Measurements from ENCODE around the gene CRTAP. TPM values are rescaled to one million over a fixed set of nuclear protein-coding genes. Genes with fewer than 3 reads are reported as not detected.
"Not testable (repeated sequence)": the region's sequence is repeated elsewhere in the genome, so short reads cannot be mapped to it uniquely, and the experiment has no call there.

Gene CRTAP
- total RNA-seq, 2 donors from 2014 or later, result 14.9 to 19.5 TPM

GRCh38 chr3:33137691-33138090 lies 23.9 kb downstream of the CRTAP start:
- DNase-seq (ENCODE audit: low spot score) (no peak), ATAC-seq (no peak)
- Mint-ChIP-seq H3K27me3 (no peaks in the 10 kb centered on the region), H3K36me3 (peaks cover 8% of the 10 kb centered on the region), H3K4me1 (ENCODE audit: low read depth in 2 of 2) (peaks cover 0 to 8% of the 10 kb centered on the region in 2 donors), H3K9me3 (no peaks in the 10 kb centered on the region), H3K4me3 (no peak overlapping the region), H3K27ac (peak overlapping the region in 1 of 2 donors; percentile 56)

- DNase-seq (ENCODE audit: low spot score); ATAC-seq; H3K4me3 Mint-ChIP-seq; H3K9me3 Mint-ChIP-seq; H3K27ac Mint-ChIP-seq; H3K27me3 Mint-ChIP-seq: not testable (repeated sequence)
- peaks cover 0 to 11% of the 10 kb centered on the region in 2 donors for H3K4me1 Mint-ChIP-seq (ENCODE audit: low read depth in 2 of 2)
- peaks cover 10% of the 10 kb centered on the region for H3K36me3 Mint-ChIP-seq
These were observed 25.3 kb downstream of the CRTAP start for GRCh38 chr3:33139006-33139623.

GRCh38 chr3:33139996-33140395 lies 26.2 kb downstream of the CRTAP start:
- no peak overlapping the region for H3K27ac Mint-ChIP-seq
- DNase-seq (ENCODE audit: low spot score) (no peak), ATAC-seq (no peak)
- no peaks in the 10 kb centered on the region for H3K9me3 Mint-ChIP-seq
- H3K27me3 Mint-ChIP-seq, result no peaks in the 10 kb centered on the region
- H3K4me3 Mint-ChIP-seq, result no peak overlapping the region
- H3K4me1 Mint-ChIP-seq (ENCODE audit: low read depth in 2 of 2), result peaks cover 0 to 11% of the 10 kb centered on the region in 2 donors
- peaks cover 10% of the 10 kb centered on the region for H3K36me3 Mint-ChIP-seq

- Mint-ChIP-seq H3K27ac (no peak overlapping the region), H3K27me3 (no peaks in the 10 kb centered on the region)
These were observed 27.2 kb downstream of the CRTAP start for GRCh38 chr3:33141006-33141405.

GRCh38 chr3:33144433-33144832 lies 30.6 kb downstream of the CRTAP start:
- H3K27ac Mint-ChIP-seq, result no peak overlapping the region
- no peak for DNase-seq (ENCODE audit: low spot score)
- H3K9me3 Mint-ChIP-seq, result no peaks in the 10 kb centered on the region
- H3K4me3 Mint-ChIP-seq, result no peak overlapping the region
- no peak for ATAC-seq
- H3K4me1 Mint-ChIP-seq (ENCODE audit: low read depth in 2 of 2), result peaks cover 0 to 7% of the 10 kb centered on the region in 2 donors
- H3K36me3 Mint-ChIP-seq, result peaks cover 6% of the 10 kb centered on the region
- H3K27me3 Mint-ChIP-seq, result no peaks in the 10 kb centered on the region

More at GRCh38 chr3:33141006-33141405, 27.2 kb downstream of the CRTAP start:
- no peaks in the 10 kb centered on the region for H3K9me3 Mint-ChIP-seq
- no peak overlapping the region for H3K4me3 Mint-ChIP-seq
- peaks cover 0 to 11% of the 10 kb centered on the region in 2 donors for H3K4me1 Mint-ChIP-seq (ENCODE audit: low read depth in 2 of 2)
- peaks cover 8% of the 10 kb centered on the region for H3K36me3 Mint-ChIP-seq
- no peak for ATAC-seq
- no peak for DNase-seq (ENCODE audit: low spot score)

GRCh38 chr3:33145221-33145900 lies 31.5 kb downstream of the CRTAP start:
- H3K36me3 Mint-ChIP-seq, result peaks cover 6% of the 10 kb centered on the region
- no peaks in the 10 kb centered on the region for H3K27me3 Mint-ChIP-seq
- H3K9me3 Mint-ChIP-seq, result no peaks in the 10 kb centered on the region
- DNase-seq (ENCODE audit: low spot score) (no peak), ATAC-seq (no peak)
- no peak overlapping the region for H3K27ac Mint-ChIP-seq
- peaks cover 0 to 7% of the 10 kb centered on the region in 2 donors for H3K4me1 Mint-ChIP-seq (ENCODE audit: low read depth in 2 of 2)
- H3K4me3 Mint-ChIP-seq, result no peak overlapping the region

GRCh38 chr3:33145901-33146580 lies 32.2 kb downstream of the CRTAP start:
- Mint-ChIP-seq H3K4me1 (ENCODE audit: low read depth in 2 of 2) (peaks cover 0 to 7% of the 10 kb centered on the region in 2 donors), H3K9me3 (no peaks in the 10 kb centered on the region), H3K27me3 (no peaks in the 10 kb centered on the region), H3K36me3 (peaks cover 6% of the 10 kb centered on the region), H3K27ac (no peak overlapping the region), H3K4me3 (no peak overlapping the region)
- ATAC-seq (no peak), DNase-seq (ENCODE audit: low spot score) (no peak)

- H3K9me3 Mint-ChIP-seq, result no peaks in the 10 kb centered on the region
- ATAC-seq, result no peak
- H3K27me3 Mint-ChIP-seq, result no peaks in the 10 kb centered on the region
- H3K27ac Mint-ChIP-seq, result no peak overlapping the region
- H3K36me3 Mint-ChIP-seq, result peaks cover 6% of the 10 kb centered on the region
- DNase-seq (ENCODE audit: low spot score), result no peak
- no peak overlapping the region for H3K4me3 Mint-ChIP-seq
- peaks cover 0 to 7% of the 10 kb centered on the region in 2 donors for H3K4me1 Mint-ChIP-seq (ENCODE audit: low read depth in 2 of 2)
These were observed 33.1 kb downstream of the CRTAP start for GRCh38 chr3:33146791-33147445.

GRCh38 chr3:33149342-33149741 lies 35.5 kb downstream of the CRTAP start:
- H3K9me3 Mint-ChIP-seq, result no peaks in the 10 kb centered on the region
- no peaks in the 10 kb centered on the region for H3K36me3 Mint-ChIP-seq
- H3K27me3 Mint-ChIP-seq, result peaks cover 5 to 7% of the 10 kb centered on the region in 2 donors
- ATAC-seq (no peak), DNase-seq (ENCODE audit: low spot score) (no peak)
- H3K4me1 Mint-ChIP-seq (ENCODE audit: low read depth in 2 of 2), result no peaks in the 10 kb centered on the region
- H3K4me3 Mint-ChIP-seq, result no peak overlapping the region
- H3K27ac Mint-ChIP-seq, result no peak overlapping the region

- Mint-ChIP-seq H3K4me1 (ENCODE audit: low read depth in 2 of 2) (no peaks in the 10 kb centered on the region), H3K27me3 (peaks cover 5 to 7% of the 10 kb centered on the region in 2 donors), H3K9me3 (no peaks in the 10 kb centered on the region), H3K27ac (no peak overlapping the region), H3K36me3 (no peaks in the 10 kb centered on the region), H3K4me3 (no peak overlapping the region)
- DNase-seq (ENCODE audit: low spot score), result no peak
- no peak for ATAC-seq
These were observed 38.8 kb downstream of the CRTAP start for GRCh38 chr3:33152363-33153360.

- DNase-seq (ENCODE audit: low spot score) (no peak), ATAC-seq (no peak)
- Mint-ChIP-seq H3K9me3 (no peaks in the 10 kb centered on the region), H3K27me3 (peaks cover 8 to 13% of the 10 kb centered on the region in 2 donors), H3K36me3 (no peaks in the 10 kb centered on the region), H3K27ac (no peak overlapping the region), H3K4me3 (no peak overlapping the region), H3K4me1 (ENCODE audit: low read depth in 2 of 2) (no peaks in the 10 kb centered on the region)
These were observed 40.0 kb downstream of the CRTAP start for GRCh38 chr3:33153782-33154181.

- ATAC-seq, result no peak
- H3K27me3 Mint-ChIP-seq, result peaks cover 12 to 24% of the 10 kb centered on the region in 2 donors
- DNase-seq (ENCODE audit: low spot score), result no peak
- no peak overlapping the region for H3K4me3 Mint-ChIP-seq
- no peak overlapping the region for H3K27ac Mint-ChIP-seq
- no peaks in the 10 kb centered on the region for H3K4me1 Mint-ChIP-seq (ENCODE audit: low read depth in 2 of 2)
- H3K9me3 Mint-ChIP-seq, result no peaks in the 10 kb centered on the region
- H3K36me3 Mint-ChIP-seq, result no peaks in the 10 kb centered on the region
These were observed 41.5 kb downstream of the CRTAP start for GRCh38 chr3:33155301-33155700.

GRCh38 chr3:33159234-33159633 lies 45.4 kb downstream of the CRTAP start:
- ATAC-seq (no peak), DNase-seq (ENCODE audit: low spot score) (no peak)
- Mint-ChIP-seq H3K27me3 (peaks cover 19 to 39% of the 10 kb centered on the region in 2 donors), H3K4me3 (no peak overlapping the region), H3K9me3 (no peaks in the 10 kb centered on the region), H3K4me1 (ENCODE audit: low read depth in 2 of 2) (no peaks in the 10 kb centered on the region), H3K36me3 (no peaks in the 10 kb centered on the region), H3K27ac (no peak overlapping the region)

All from natural killer cell treated with Interleukin-12 subunit alpha and Interleukin-12 subunit beta and Interleukin-15 and Interleukin-18, amount 100 ng/mL, for 72 hours (primary cell).